Hippocampal formation (tissue), 2 donors: ENCODE measurements around the gene FAM89B.
A peak's percentile ranks its signal among the peaks of the same experiment; 100 is the strongest.
"Not testable (repeated sequence)": the region's sequence is repeated elsewhere in the genome, so short reads cannot be mapped to it uniquely, and the experiment has no call there.

Source experiments
- DNase-seq, 2 donors: peaks; one replicate each; lab custom pipeline; 2025; lab: John Stamatoyannopoulos, UW

Gene FAM89B

GRCh38 chr11:65572356-65573051 lies at the start of gene FAM89B:
Gene FAM89B (plus strand): TSS chr11:65572538. CDS start chr11:65572670, 132 bp downstream.
- peak; percentile 81 to 83 for DNase-seq

GRCh38 chr11:65522718-65523630 lies 49.4 kb upstream of the FAM89B start:
- not testable (repeated sequence) for DNase-seq

GRCh38 chr11:65523631-65523968 lies 48.7 kb upstream of the FAM89B start:
- DNase-seq, result not testable (repeated sequence)

- no peak for DNase-seq
Observed at GRCh38 chr11:65524014-65524740, 48.2 kb upstream of the FAM89B start.

- DNase-seq, result peak; percentile 78 to 84
Observed at GRCh38 chr11:65524741-65525545, 47.4 kb upstream of the FAM89B start, which contains the start of gene SCYL1. Gene SCYL1 (plus strand): TSS chr11:65525083. CDS start chr11:65525154, 71 bp downstream.

GRCh38 chr11:65525546-65526480 lies 46.5 kb upstream of the FAM89B start:
- no peak for DNase-seq

GRCh38 chr11:65526744-65527143 lies 45.6 kb upstream of the FAM89B start:
- DNase-seq, result no peak

- DNase-seq, result no peak
Observed at GRCh38 chr11:65528819-65529350, 43.5 kb upstream of the FAM89B start.

- no peak for DNase-seq
Observed at GRCh38 chr11:65529475-65530156, 42.7 kb upstream of the FAM89B start.

- no peak for DNase-seq
Observed at GRCh38 chr11:65530157-65530496, 42.2 kb upstream of the FAM89B start.

GRCh38 chr11:65532388-65533064 lies 39.8 kb upstream of the FAM89B start:
- no peak for DNase-seq

- DNase-seq, result no peak
Observed at GRCh38 chr11:65535102-65535501, 37.2 kb upstream of the FAM89B start.

GRCh38 chr11:65536412-65537295 lies 35.7 kb upstream of the FAM89B start:
- no peak for DNase-seq

- DNase-seq, result no peak
Observed at GRCh38 chr11:65537296-65537597, 35.1 kb upstream of the FAM89B start.

GRCh38 chr11:65537620-65538231 lies 34.6 kb upstream of the FAM89B start:
- no peak for DNase-seq

GRCh38 chr11:65538232-65538914 lies 34.0 kb upstream of the FAM89B start:
- no peak for DNase-seq
